HG03469 (cell line): ENCODE measurements around the gene TWIST1.

Source experiments
- ATAC-seq: cut with Tn5 transposase; IDR thresholded peaks from one replicate; pipeline ENCODE4 v1.9.1; 2021; ENCODE audit warnings: mild to moderate bottlenecking, moderate library complexity, moderate number of reproducible peaks; ENCODE audit not compliant: unreplicated experiment

TWIST1 gene

GRCh38 chr7:19113855-19114550, 3.4 kb downstream of the TWIST1 start:
- no peak for ATAC-seq

- ATAC-seq = no peak
Observed at GRCh38 chr7:19113002-19113350, 4.5 kb downstream of the TWIST1 start.

GRCh38 chr7:19112274-19113001, 5.0 kb downstream of the TWIST1 start:
- ATAC-seq = no peak

GRCh38 chr7:19111474-19112273, 5.8 kb downstream of the TWIST1 start:
- no peak for ATAC-seq

GRCh38 chr7:19110776-19111175, 6.7 kb downstream of the TWIST1 start:
- ATAC-seq = no peak

- ATAC-seq = no peak
Observed at GRCh38 chr7:19110026-19110730, 7.3 kb downstream of the TWIST1 start.

- no peak for ATAC-seq
Observed at GRCh38 chr7:19109000-19109946, 8.2 kb downstream of the TWIST1 start.

- ATAC-seq = no peak
Observed at GRCh38 chr7:19107356-19108146, 9.9 kb downstream of the TWIST1 start.

- no peak for ATAC-seq
Observed at GRCh38 chr7:19107081-19107355, 10.4 kb downstream of the TWIST1 start.

- no peak for ATAC-seq
Observed at GRCh38 chr7:19106241-19107080, 11.0 kb downstream of the TWIST1 start.

- no peak for ATAC-seq
Observed at GRCh38 chr7:19105546-19105945, 11.9 kb downstream of the TWIST1 start.

GRCh38 chr7:19104811-19105210, 12.6 kb downstream of the TWIST1 start:
- ATAC-seq = no peak

GRCh38 chr7:19102884-19103283, 14.6 kb downstream of the TWIST1 start:
- ATAC-seq = no peak

GRCh38 chr7:19101909-19102308, 15.5 kb downstream of the TWIST1 start:
- no peak for ATAC-seq

GRCh38 chr7:19101472-19101871, 16.0 kb downstream of the TWIST1 start:
- no peak for ATAC-seq

GRCh38 chr7:19099924-19100323, 17.5 kb downstream of the TWIST1 start:
- ATAC-seq = no peak

GRCh38 chr7:19099194-19099593, 18.2 kb downstream of the TWIST1 start:
- no peak for ATAC-seq

GRCh38 chr7:19098510-19098909, 18.9 kb downstream of the TWIST1 start:
- ATAC-seq = no peak
